SU-DHL-6 (cell line): ENCODE data around the gene KLHL30.
A peak's percentile ranks its signal among the peaks of the same experiment; 100 is the strongest.

Experiments
- H2AFZ ChIP-seq: fragments of 200-600 bp; sonication (generic); 2 replicates; pipeline ENCODE4 v1.6.1; 2014; ENCODE audit warnings: low read depth, mild to moderate bottlenecking, moderate library complexity, mixed read lengths, antibody characterized with exemption, low read length; ENCODE audit not compliant: severe bottlenecking
- H3F3A ChIP-seq: fragments of 200-600 bp; shearing (Covaris generic); 2 replicates; pipeline ENCODE4 v1.6.0; 2016; ENCODE audit warnings: antibody characterized with exemption, mild to moderate bottlenecking; ENCODE audit not compliant: insufficient read depth
- H3K27ac ChIP-seq: fragments of 200-600 bp; sonication (generic); 2 replicates; pipeline ENCODE4 v1.5.1; 2016; ENCODE audit warnings: low read depth, mild to moderate bottlenecking, low read length, moderate library complexity, mixed read lengths
- H3K27me3 ChIP-seq: fragments of 200-600 bp; sonication (generic), shearing (Covaris generic); 2 replicates; pipeline ENCODE4 v1.6.0; 2014; ENCODE audit warnings: mild to moderate bottlenecking, low read length
- H3K36me3 ChIP-seq: fragments of 200-600 bp; sonication (generic); 2 replicates; pipeline ENCODE4 v1.6.1; 2014; ENCODE audit warnings: mild to moderate bottlenecking, low read length, mixed read lengths
- H3K4me2 ChIP-seq: fragments of 300-600, 200-600 bp; shearing (Covaris generic), sonication (generic); 2 replicates; pipeline ENCODE4 v1.6.0; 2014; ENCODE audit warnings: low read length, low read depth, mild to moderate bottlenecking; ENCODE audit not compliant: poor library complexity, severe bottlenecking
- H3K4me3 ChIP-seq: fragments of 200-600 bp; sonication (generic); 2 replicates; pipeline ENCODE4 v1.5.1; 2014; ENCODE audit warnings: antibody characterized with exemption, low read length, mild to moderate bottlenecking, mixed read lengths; ENCODE audit not compliant: insufficient read depth, poor library complexity, severe bottlenecking
- H3K79me2 ChIP-seq: fragments of 200-600 bp; sonication (generic); 2 replicates; pipeline ENCODE4 v1.6.1; 2014; ENCODE audit warnings: mild to moderate bottlenecking, low read length, moderate library complexity; ENCODE audit not compliant: insufficient read depth
- H3K9ac ChIP-seq: fragments of 200-600 bp; sonication (generic); 2 replicates; pipeline ENCODE4 v1.7.0; 2014; ENCODE audit warnings: mild to moderate bottlenecking, low read length
- H3K9me2 ChIP-seq: fragments of 200-600 bp; sonication (generic); replicated peaks from 2 replicates; pipeline ENCODE4 v1.6.1; 2014; ENCODE audit warnings: low read length; ENCODE audit not compliant: insufficient read depth
- H3K9me3 ChIP-seq: fragments of 200-600 bp; sonication (generic); 2 replicates; pipeline ENCODE4 v1.6.1; 2014; ENCODE audit warnings: low read length, mixed read lengths; ENCODE audit not compliant: insufficient read depth
- H4K20me1 ChIP-seq: fragments of 200-600 bp; sonication (generic); 2 replicates; pipeline ENCODE4 v1.6.1; 2014; ENCODE audit warnings: low read depth, mild to moderate bottlenecking, antibody characterized with exemption, low read length, moderate library complexity, mixed read lengths
- EZH2phosphoT487 ChIP-seq: fragments of 200-600 bp; sonication (generic), shearing (Covaris generic); conservative IDR thresholded peaks from 2 replicates; pipeline ENCODE4 v1.6.1; 2018; ENCODE audit warnings: mild to moderate bottlenecking, antibody characterized with exemption, low read length, moderate library complexity, mixed read lengths
- TF ChIP-seq, protein P1 (sequence below): fragments of 200-600 bp; sonication (generic); IDR thresholded peaks from one replicate; pipeline ENCODE4 v1.5.1; 2017; ENCODE audit warnings: antibody characterized with exemption, mild to moderate bottlenecking, low read length, moderate library complexity; ENCODE audit not compliant: insufficient read depth, poor library complexity, severe bottlenecking

The KLHL30 gene

DNA sequence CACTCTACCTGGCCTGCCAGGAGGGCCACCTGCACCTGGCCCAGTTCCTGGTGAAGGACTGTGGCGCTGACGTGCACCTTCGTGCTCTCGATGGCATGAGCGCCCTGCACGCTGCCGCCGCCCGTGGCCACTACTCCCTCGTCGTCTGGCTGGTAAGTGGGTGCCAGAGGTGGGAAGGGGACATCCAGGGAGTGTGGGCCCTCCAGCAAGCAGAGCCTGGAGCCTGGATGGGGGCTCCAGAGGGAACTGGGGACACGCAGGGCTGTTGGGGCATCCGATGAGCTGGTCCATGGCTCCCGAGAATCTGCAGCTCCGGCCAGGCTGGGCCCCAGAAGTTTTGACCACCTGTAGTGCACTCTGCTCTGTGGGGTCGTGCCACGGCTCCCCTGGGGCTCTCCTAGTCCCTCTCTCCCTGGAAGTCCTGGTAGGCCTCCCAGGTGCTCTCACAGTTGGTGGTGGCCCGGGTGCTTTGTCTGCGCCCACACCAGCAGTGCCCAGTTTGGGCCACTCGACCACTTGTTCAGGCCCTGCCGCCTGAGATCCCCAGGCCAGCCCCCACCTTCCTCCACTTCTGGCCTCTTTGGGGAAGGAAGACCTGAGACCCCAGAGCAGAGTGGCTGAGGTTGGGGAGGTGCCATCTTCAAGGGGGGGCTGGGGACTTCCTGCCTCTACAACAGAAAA lies 33.6 kb upstream of the KLHL30 start:
- H3K27ac ChIP-seq, result no peak overlapping the region
- H3K27me3 ChIP-seq, result no peaks in the 10 kb centered on the region
- no peaks in the 10 kb centered on the region for H3K9me2 ChIP-seq
- H2AFZ ChIP-seq, result no peak overlapping the region
- H3K9ac ChIP-seq, result no peak overlapping the region
- H3K4me3 ChIP-seq, result no peak overlapping the region
- H4K20me1 ChIP-seq, result no peaks in the 10 kb centered on the region
- H3K9me3 ChIP-seq, result no peaks in the 10 kb centered on the region
- H3K79me2 ChIP-seq, result no peaks in the 10 kb centered on the region
- H3K36me3 ChIP-seq, result no peaks in the 10 kb centered on the region
- H3K4me2 ChIP-seq, result no peak overlapping the region
- TF ChIP-seq, protein P1, sequence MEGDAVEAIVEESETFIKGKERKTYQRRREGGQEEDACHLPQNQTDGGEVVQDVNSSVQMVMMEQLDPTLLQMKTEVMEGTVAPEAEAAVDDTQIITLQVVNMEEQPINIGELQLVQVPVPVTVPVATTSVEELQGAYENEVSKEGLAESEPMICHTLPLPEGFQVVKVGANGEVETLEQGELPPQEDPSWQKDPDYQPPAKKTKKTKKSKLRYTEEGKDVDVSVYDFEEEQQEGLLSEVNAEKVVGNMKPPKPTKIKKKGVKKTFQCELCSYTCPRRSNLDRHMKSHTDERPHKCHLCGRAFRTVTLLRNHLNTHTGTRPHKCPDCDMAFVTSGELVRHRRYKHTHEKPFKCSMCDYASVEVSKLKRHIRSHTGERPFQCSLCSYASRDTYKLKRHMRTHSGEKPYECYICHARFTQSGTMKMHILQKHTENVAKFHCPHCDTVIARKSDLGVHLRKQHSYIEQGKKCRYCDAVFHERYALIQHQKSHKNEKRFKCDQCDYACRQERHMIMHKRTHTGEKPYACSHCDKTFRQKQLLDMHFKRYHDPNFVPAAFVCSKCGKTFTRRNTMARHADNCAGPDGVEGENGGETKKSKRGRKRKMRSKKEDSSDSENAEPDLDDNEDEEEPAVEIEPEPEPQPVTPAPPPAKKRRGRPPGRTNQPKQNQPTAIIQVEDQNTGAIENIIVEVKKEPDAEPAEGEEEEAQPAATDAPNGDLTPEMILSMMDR, result no peak
- TF ChIP-seq EZH2phosphoT487, result no peak
- peaks cover 19% of the 10 kb centered on the region for H3F3A ChIP-seq

DNA sequence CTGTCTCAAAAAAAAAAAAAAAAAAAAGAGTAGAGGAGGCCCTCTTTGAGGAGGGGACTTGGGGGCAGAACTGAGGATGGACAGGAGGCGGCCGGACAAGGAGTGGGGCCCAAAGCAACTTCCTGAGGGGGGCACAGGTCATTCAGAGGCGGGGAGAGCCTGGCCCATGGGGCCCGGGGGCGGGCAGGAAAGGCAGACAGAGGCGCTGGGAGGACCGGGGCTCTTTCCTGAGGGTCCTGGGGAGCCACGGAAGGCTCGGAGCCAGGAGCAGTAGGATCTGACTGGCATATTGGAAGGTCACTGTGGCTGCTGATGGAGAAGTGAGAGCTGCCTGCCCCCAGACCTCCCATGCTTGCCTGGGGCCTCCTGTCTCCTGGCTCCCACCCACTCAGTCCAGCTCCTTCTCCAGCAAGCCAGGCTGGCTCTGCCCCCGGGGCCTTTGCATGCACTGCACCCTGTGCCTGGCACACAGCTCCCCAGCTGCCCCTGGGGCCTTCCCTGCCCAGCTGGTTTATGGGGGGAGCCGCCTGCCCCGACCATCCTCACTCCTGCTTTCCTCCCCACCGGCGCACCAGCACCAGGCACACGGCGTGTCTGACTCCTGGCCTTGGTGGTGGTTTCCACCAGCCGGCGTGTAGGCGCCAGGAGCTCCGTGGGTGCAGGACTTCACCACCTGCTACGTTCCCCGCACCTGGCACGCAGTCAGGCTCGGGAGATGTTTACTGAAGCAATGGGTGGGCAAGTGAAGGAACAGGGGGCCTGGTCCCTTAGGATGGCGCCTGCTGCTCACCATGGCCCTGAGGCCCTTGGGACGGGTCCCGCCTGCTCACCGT lies 32.7 kb upstream of the KLHL30 start:
- Histone ChIP-seq H2AFZ (no peak overlapping the region), H3K36me3 (no peaks in the 10 kb centered on the region), H3F3A (peaks cover 19% of the 10 kb centered on the region), H3K9ac (no peak overlapping the region), H3K4me3 (no peak overlapping the region), H3K4me2 (no peak overlapping the region), H3K9me3 (no peaks in the 10 kb centered on the region), H3K79me2 (no peaks in the 10 kb centered on the region), H3K27me3 (no peaks in the 10 kb centered on the region), H3K27ac (no peak overlapping the region), H3K9me2 (no peaks in the 10 kb centered on the region), H4K20me1 (no peaks in the 10 kb centered on the region)
- TF ChIP-seq, protein P1, result no peak
- no peak for TF ChIP-seq EZH2phosphoT487

DNA sequence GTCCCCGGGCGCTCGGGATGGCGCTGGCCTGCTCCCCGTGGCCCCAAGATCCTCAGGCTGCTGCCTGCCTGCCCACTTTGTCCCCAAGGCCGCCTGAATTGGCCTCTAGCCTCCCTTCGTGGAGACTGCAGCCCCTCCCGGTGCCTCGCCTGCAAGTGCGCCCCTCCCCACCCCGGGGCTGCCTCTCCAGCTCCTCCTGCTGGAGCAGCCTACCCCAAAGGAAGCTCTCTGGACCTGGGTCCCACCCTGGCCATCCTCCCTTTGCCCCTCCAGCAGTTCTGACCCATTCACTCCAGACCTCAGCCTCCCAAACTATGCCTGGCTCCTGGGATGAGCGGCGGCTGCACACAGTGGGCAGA lies 32.1 kb upstream of the KLHL30 start:
- H3K36me3 ChIP-seq, result 0 out of 2 replicates have a peak, but pooled peaks cover 1% of the 10 kb centered on the region
- H3K79me2 ChIP-seq, result no peaks in the 10 kb centered on the region
- H3K9me3 ChIP-seq, result no peaks in the 10 kb centered on the region
- TF ChIP-seq, protein P1, result no peak
- no peak for TF ChIP-seq EZH2phosphoT487
- peak overlapping the region; percentile 92; the same call in 1 of the 2 replicates for H3K27ac ChIP-seq
- no peaks in the 10 kb centered on the region for H4K20me1 ChIP-seq
- peak overlapping the region; percentile 51; the same call in 1 of the 2 replicates for H3K9ac ChIP-seq
- H3K4me2 ChIP-seq, result no peak overlapping the region
- H3K4me3 ChIP-seq, result no peak overlapping the region
- no peak overlapping the region for H2AFZ ChIP-seq
- no peaks in the 10 kb centered on the region for H3K9me2 ChIP-seq
- H3K27me3 ChIP-seq, result no peaks in the 10 kb centered on the region
- peaks cover 19% of the 10 kb centered on the region for H3F3A ChIP-seq
